NCI-H1694 treated with DMSO at 0.1 percent for 48 hours (cell line): ENCODE results near the gene ZDHHC3.

ENCODE experiments used
- DNase-seq: peaks from one replicate; lab custom pipeline; 2025; lab: John Stamatoyannopoulos, UW

ZDHHC3 gene

DNA sequence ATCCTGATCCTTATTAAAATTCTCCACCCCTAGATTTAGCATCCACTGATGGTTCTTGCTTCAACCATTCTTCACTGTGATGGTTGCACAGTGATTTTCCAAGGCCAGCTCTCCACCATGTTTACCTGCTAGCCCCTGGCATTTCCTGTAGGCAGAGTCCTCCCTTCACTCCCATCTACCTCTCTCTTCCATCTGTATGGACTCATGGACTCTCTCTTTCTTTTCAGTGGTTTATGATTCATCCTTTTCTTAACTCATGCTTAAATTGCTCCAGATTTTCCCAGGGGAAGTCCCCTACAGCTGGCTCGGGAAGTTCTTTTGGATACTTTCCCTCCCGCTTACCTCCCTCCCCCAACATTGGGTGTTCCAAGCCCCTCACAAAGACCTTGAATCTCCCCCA, 82.9 kb downstream of the ZDHHC3 start:
- no peak for DNase-seq

DNA sequence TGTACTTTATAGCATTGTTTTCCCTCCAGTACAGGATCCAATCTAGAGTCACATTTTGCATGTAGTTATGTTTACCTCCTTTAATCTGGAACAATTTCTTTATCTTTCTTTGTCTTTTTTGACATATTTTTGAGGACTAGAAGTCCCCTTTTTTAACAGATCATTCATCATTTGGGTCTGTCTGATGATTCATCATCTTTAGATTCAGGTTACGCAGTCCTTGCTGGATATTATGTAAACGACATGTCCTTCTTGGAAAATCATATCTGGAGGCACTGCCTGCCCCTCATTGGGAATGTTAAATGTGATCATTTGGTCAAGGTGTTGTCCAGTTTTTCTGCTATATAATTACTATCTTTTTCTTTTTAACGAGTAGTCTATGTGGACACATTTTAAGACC, 83.3 kb downstream of the ZDHHC3 start:
- no peak for DNase-seq

DNA sequence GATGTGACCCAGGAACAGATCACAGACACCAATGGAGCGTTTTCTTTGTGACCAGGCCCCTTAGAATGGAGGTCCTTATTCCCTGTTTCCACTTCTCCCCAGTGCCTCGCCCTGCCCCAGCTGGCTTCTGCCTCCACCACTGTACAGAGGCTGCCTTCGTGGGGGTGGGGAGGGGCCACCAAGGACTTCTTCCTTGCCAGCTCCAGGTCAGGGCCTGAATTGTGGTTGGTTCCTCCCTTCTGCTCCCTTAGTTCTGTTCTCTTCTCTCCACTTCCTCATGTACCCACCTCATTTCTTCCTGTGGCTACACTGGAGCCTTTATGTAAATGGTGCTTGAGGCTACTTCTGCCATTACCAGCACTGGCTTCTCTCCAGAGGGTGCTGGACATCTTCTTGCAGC, 85.1 kb downstream of the ZDHHC3 start:
- DNase-seq: no peak

DNA sequence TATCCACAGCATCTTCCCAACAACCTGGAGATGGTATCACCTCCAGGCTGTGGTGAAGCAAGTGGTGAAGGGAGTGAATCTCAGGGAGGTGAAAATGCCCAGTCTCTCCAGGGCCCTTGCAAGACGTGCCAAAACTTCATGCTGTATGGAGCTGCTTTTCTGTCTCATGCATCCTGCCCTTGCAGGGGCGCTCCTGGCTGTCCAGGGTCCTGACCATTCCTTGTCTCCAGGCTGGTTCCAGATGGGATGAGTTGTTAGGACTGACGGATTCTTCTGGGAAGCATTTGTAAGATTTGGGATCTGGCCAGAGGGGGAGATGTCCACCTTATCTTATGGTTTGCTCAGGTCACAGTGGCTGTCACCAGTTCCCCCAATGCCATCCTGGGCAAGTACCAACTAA, 85.7 kb downstream of the ZDHHC3 start:
- no peak for DNase-seq

DNA sequence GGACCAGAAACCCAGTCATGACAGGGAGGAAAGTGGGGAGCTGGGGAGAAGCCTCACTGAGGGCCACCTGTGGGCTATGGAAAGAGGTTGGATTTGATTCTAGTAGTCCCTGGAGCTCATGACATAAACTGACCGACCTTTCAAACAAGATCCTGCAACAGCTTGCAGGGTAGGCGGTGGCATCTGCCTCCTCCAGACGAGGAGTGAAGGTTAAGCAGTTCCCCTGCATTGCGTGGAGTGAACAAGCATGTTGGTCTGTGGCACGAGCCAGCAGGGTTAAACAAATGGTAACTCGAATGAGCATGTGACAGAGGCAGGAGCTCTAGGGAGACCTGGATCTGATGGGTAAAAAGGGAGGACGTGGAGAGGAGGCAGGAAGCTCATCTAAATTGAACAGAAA, 88.9 kb downstream of the ZDHHC3 start:
- DNase-seq: no peak

DNA sequence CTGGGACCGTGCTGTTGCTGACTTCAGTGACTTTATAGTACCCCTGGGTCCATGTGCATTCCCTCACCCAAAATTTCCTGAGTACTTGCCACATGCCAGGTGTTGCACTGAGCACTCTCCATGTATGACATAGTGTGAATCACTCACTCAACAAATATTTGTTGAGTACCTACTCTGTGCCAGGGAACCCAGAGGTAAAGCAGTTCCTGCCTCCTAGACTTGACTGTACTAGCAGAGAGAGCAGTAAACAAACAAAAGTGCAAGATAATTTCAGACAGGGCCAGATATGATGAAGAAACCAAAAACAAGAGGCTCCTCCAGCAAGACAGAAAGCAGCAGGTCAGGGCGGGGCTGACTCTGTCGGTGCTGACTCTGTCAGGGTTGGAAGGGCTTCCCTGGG, 89.4 kb downstream of the ZDHHC3 start:
- no peak for DNase-seq

DNA sequence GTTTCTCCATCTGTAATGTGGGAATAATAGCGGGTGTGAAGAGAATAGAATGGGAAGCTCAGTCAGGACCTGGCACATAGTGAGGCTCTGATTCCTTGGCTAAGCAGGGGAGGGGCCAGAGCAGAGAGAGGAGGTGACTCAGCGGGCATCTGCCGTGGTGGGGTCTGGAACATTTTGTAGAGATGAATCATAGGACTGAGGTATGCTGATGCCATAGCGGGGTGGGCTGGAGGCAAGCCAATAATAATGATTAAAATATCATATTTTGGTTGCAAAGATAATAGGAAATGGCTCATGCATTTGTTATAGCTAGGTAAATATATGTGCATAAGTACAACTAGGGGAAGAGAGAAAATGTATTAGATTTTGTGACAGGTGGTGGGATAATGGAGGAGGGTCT, 90.4 kb downstream of the ZDHHC3 start:
- DNase-seq: no peak

DNA sequence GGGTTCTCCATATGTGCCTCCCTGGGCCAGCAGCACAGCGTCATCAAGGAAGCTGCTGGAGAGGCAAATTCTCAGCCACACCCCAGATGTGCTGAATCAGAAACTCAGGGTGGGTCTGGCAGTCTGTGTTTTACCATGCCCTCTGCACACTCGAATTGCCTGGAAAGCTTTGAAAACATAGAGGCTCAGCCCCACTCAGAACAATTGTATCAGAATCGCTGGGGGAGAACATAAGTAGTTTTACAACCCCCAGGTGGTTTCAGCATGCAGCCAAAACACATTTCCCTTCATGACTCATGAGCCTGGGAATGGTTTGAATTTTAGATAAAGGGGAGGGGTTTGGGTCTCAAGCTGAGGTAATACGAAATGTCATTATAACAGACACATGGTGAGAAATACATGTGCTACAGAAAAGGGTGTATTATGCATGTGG, 92.0 kb downstream of the ZDHHC3 start:
- no peak for DNase-seq

DNA sequence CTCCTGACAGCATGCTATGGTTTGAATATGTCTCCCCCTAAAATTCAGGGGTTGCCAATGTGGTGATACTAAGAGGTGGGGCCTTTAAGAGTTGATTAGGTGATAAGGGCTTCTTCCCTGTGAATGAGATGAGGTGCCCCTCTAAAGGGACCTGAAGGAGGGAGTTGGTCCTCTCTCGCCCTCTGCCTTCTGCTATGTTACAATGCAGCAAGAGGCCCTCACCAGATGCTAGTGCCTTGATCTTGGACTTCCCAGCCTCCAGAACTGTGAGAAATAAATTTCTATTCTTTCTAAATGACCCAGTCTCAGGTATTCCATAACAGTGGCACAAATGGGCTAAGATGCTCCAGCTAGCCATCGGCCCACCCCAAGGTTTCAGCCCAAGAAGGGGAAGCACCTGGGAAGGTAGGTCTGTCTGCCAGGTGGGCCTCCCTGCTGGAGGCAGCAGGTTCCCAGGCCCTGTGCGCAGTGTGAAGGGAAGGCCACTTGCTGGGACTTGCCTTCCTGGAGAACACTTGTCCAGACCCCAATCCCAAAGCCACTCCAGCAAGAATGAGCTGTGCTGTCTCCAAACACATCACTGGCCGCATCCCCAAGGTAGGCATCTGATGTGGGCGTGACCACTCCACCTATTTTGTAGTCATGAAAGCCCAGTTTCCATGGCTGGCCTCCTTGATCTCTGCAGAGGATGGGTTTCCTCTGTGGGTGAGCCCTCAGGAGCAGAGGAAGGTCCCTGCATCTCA, 92.6 kb downstream of the ZDHHC3 start:
- no peak for DNase-seq

DNA sequence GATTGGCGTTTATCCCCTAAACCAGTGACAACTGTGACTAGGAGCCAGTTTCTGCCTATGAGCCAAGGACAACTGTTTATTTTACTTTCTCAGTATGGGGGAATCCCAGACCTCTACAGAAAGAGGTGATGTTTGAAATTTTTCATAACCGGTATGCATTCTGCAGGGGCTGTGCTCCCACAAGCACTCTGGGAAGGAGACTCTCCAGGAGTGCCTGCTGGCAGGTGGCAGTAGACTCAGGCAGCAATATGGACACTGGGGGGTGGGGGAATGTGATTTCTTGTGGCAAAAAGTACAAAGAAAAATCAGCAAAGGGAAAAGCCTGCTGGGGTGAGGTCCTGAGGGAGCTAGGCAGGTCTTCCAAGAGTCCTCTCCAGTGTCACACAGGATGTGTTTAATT, 95.7 kb downstream of the ZDHHC3 start:
- DNase-seq: no peak

DNA sequence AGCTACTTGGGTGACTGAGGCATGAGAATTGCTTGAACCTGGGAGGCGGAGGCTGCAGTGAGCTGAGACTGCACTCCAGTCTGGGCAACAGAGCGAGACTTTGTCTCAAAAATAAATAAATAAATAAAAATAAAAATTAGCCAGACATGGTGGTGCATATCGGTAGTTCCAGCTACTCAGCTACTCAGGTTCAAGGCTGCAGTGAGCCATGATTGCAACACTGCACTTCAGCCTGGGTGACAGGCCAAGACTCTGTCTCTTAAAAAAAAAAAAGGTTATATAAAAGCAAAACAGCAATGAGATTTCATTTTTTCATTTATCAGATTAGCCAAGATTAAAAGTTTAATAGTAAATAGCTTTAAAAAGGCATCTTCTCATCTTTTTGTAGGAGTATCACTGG, 98.6 kb downstream of the ZDHHC3 start:
- DNase-seq: no peak

DNA sequence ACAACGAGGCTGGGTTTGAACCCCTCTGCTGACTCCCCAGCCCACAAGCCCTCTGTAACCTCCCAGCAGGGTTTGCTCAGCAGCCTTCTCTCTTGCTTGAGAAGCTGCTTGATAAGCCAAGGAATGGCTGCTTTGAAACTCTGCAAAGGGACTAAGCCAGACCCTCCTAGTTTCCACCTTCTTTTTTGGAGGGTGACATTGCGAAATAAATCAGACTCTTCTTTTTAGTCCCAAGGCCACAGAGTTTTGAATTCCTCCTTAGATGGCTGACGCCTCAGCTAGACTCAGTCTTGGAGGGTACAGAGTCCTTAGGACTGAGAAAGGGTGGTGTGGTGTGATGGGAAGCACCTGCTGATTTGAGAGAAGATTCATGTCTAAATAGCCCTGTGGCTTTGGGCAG, 100.4 kb downstream of the ZDHHC3 start:
- no peak for DNase-seq
